B cell (primary cell): ENCODE results near the gene SH2D5.

ENCODE experiments used
- EZH2 ChIP-seq: IDR thresholded peaks from 2 replicates; pipeline ENCODE4 v1.6.1; 2012; ENCODE audit warnings: borderline replicate concordance, low read depth, mild to moderate bottlenecking, moderate library complexity, low read length; ENCODE audit not compliant: insufficient read depth, poor library complexity, severe bottlenecking
- TF ChIP-seq, protein P1 (sequence below): fragments of 200-600 bp; IDR thresholded peaks from one replicate; pipeline ENCODE4 v1.8.0; 2022; ENCODE audit warnings: antibody characterized with exemption, mild to moderate bottlenecking

DNA sequence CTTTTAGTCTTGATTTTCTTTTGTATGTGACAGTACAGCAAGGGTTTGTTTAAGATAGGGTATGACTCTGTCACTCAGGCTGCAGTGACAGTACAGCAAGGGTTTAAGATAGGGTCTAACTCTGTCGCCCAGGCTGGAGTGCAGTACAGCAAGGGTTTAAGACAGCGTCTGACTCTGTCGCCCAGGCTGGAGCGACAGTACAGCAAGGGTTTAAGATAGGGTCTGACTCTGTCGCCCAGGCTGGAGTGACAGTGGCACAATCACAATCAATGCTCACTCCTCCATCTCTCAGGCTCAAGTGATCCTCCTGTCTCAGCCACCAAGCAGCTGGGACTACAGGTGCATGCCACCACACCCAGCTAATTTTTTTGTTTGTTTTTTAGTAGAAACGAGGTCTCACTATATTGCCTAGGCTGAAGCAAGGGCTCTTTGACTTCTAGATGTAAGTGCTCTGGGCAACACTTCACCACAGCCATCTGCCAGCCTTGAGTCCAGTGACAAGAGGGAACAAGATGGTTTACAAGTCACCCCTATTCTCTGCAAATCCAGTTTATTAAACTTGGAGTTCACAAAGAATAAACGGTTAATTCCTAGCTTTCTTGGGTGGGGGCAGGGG lies 965 bp upstream of the SH2D5 start:
- TF ChIP-seq, protein P1, sequence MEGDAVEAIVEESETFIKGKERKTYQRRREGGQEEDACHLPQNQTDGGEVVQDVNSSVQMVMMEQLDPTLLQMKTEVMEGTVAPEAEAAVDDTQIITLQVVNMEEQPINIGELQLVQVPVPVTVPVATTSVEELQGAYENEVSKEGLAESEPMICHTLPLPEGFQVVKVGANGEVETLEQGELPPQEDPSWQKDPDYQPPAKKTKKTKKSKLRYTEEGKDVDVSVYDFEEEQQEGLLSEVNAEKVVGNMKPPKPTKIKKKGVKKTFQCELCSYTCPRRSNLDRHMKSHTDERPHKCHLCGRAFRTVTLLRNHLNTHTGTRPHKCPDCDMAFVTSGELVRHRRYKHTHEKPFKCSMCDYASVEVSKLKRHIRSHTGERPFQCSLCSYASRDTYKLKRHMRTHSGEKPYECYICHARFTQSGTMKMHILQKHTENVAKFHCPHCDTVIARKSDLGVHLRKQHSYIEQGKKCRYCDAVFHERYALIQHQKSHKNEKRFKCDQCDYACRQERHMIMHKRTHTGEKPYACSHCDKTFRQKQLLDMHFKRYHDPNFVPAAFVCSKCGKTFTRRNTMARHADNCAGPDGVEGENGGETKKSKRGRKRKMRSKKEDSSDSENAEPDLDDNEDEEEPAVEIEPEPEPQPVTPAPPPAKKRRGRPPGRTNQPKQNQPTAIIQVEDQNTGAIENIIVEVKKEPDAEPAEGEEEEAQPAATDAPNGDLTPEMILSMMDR: peak; percentile 10
- no peak for TF ChIP-seq EZH2
